PC-3 (cell line): ENCODE data around the gene DNAH17.

Experiments
- EZH2 ChIP-seq: fragments of 300-600 bp; sonication (generic); IDR thresholded peaks from one replicate; pipeline ENCODE4 v1.6.1; 2017; ENCODE audit warnings: antibody characterized with exemption, mild to moderate bottlenecking, low read length; ENCODE audit not compliant: unreplicated experiment
- EZH2phosphoT487 ChIP-seq: fragments of 300-600 bp; sonication (generic); IDR thresholded peaks from 2 replicates; pipeline ENCODE4 v1.6.1; 2018; ENCODE audit warnings: mild to moderate bottlenecking, antibody characterized with exemption, low read length, borderline replicate concordance
- TF ChIP-seq, protein P1 (sequence below): fragments of 300-600 bp; sonication (generic); conservative IDR thresholded peaks from 2 replicates; pipeline ENCODE4 v1.5.1; 2017; ENCODE audit warnings: antibody characterized with exemption, low read depth, mild to moderate bottlenecking, low read length

GRCh38 chr17:78623541-78623940, 46.3 kb upstream of the DNAH17 start:
- TF ChIP-seq, protein P1, sequence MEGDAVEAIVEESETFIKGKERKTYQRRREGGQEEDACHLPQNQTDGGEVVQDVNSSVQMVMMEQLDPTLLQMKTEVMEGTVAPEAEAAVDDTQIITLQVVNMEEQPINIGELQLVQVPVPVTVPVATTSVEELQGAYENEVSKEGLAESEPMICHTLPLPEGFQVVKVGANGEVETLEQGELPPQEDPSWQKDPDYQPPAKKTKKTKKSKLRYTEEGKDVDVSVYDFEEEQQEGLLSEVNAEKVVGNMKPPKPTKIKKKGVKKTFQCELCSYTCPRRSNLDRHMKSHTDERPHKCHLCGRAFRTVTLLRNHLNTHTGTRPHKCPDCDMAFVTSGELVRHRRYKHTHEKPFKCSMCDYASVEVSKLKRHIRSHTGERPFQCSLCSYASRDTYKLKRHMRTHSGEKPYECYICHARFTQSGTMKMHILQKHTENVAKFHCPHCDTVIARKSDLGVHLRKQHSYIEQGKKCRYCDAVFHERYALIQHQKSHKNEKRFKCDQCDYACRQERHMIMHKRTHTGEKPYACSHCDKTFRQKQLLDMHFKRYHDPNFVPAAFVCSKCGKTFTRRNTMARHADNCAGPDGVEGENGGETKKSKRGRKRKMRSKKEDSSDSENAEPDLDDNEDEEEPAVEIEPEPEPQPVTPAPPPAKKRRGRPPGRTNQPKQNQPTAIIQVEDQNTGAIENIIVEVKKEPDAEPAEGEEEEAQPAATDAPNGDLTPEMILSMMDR: no peak
- TF ChIP-seq EZH2 (no peak), EZH2phosphoT487 (no peak)
